H1 (cell line): ENCODE measurements around the gene PEX3. TPM values are rescaled to one million over a fixed set of nuclear protein-coding genes. Genes with fewer than 3 reads are reported as not detected.

ENCODE experiments used
- CHD7 ChIP-seq: fragments of 300-600 bp; sonication (generic); IDR thresholded peaks from 2 replicates; pipeline ENCODE4 v1.7.1; 2012; ENCODE audit warnings: low read length, moderate library complexity, mild to moderate bottlenecking, inconsistent platforms; ENCODE audit not compliant: insufficient replicate concordance
- MAX ChIP-seq: IDR thresholded peaks from 2 replicates; pipeline ENCODE4 v1.6.1; 2012; ENCODE audit warnings: inconsistent platforms
- POLR2A ChIP-seq, 2 experiments: IDR thresholded peaks; 1 replicate in 1 of 2; 2 replicates in 1 of 2; pipeline ENCODE4 v1.6.1; 2011; ENCODE audit warnings: low read depth in 2 of 2, low read length in 2 of 2, mild to moderate bottlenecking in 2 of 2; ENCODE audit errors: control extremely low read depth in 1 of 2
- RNF2 ChIP-seq: fragments of 200-900, 300-1000 bp; sonication (generic); IDR thresholded peaks from 2 replicates; pipeline ENCODE4 v1.7.1; 2016; ENCODE audit warnings: borderline replicate concordance, low read depth, mild to moderate bottlenecking, antibody characterized with exemption, low read length; ENCODE audit not compliant: poor library complexity, severe bottlenecking; ENCODE audit errors: missing control alignments
- SP2 ChIP-seq: IDR thresholded peaks from 2 replicates; pipeline ENCODE4 v1.6.1; 2012; ENCODE audit warnings: mild to moderate bottlenecking, low read length, inconsistent platforms
- TAF1 ChIP-seq: IDR thresholded peaks from 2 replicates; pipeline ENCODE4 v1.6.1; 2011; ENCODE audit warnings: mild to moderate bottlenecking, low read depth, low read length
- TAF7 ChIP-seq: optimal IDR thresholded peaks from 2 replicates; pipeline ENCODE3; 2011; ENCODE audit warnings: low read depth, mild to moderate bottlenecking, inconsistent platforms, low read length, moderate library complexity, borderline replicate concordance
- ZNF274 ChIP-seq: IDR thresholded peaks from 2 replicates; pipeline ENCODE4 v1.7.0; 2012; ENCODE audit warnings: low read length, borderline replicate concordance; ENCODE audit errors: extremely low read depth
- polyA plus RNA-seq, 7 experiments: library from polyadenylated mRNA; depleted of rRNA in 3 of 7; stranded (reverse) in 5 of 7; unstranded in 2 of 7; fragments of >200 nt in 5 of 7; fragments of 200-250 nt in 2 of 7; gene quantifications; 1 replicate in 5 of 7; 2 replicates in 1 of 7; 4 replicates in 1 of 7; pipeline versions ENCODE4 v1.2.1 to v1.2.3, GENCODE V29; 2011 to 2013; ENCODE audit warnings: missing spikeins in 2 of 7, mixed read lengths in 2 of 7
- total RNA-seq: library from RNA; stranded (reverse); fragmentation: NEBNext Ultra II Directional; extraction: Animal tissue kit (Norgen Biotek cat#: 25700); gene quantifications from 2 replicates; pipeline ENCODE4 v1.2.1, GENCODE V29; 2021

The PEX3 gene
- total and polyA plus RNA-seq, 2 of the 8 experiments (the other 6 are each of a cell fraction or from before 2014, with no cell fraction given): 8.0 to 16.8 TPM

- TF ChIP-seq CHD7 (no peak), TAF1 (no peak), TAF7 (no peak), MAX (no peak), RNF2 (no peak), SP2 (no peak), ZNF274 (no peak), POLR2A (IDR thresholded peaks at IDR 0.05; ENCODE audit: control extremely low read depth in 1 of 2, low read depth in 2 of 2, low read length in 2 of 2) (no peak)
These were observed 35.8 kb upstream of the PEX3 start (continued) for GRCh38 chr6:143414769-143415168.
